ENCODE measurements around the gene FICD.

DNA sequence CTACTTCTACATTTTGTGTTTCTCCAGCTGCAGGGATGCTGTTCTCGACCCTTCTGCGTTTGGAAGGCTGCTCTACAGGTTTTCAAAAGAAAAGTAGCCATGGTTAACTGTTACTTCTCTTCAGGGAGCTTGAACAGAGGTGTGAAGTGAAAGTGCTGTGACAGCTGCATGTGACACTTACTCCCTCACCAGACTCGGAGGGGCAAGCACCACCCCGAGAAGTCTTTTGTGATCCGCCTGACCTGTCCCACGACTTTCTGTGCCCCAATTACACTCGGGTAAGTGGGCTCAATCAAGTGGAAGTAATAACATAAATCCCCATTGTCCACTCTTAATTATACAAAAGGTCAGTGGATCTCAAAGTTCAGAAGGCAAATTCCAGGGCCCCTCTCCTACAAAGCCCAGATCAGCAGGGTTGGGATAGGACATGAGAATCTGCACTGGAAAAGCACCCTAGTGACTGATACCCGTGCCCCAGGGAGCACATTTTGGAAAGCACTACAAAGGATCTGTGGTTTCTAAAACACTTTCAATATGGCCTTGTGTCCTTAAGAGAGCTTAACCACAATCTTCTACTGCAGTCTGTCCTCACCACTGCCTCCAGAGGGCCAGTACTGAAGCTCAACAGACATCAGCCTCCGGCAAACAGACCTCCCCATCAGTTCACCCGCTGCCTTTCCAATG lies 11.5 kb downstream of the FICD start:
- TF ChIP-seq, protein P1, sequence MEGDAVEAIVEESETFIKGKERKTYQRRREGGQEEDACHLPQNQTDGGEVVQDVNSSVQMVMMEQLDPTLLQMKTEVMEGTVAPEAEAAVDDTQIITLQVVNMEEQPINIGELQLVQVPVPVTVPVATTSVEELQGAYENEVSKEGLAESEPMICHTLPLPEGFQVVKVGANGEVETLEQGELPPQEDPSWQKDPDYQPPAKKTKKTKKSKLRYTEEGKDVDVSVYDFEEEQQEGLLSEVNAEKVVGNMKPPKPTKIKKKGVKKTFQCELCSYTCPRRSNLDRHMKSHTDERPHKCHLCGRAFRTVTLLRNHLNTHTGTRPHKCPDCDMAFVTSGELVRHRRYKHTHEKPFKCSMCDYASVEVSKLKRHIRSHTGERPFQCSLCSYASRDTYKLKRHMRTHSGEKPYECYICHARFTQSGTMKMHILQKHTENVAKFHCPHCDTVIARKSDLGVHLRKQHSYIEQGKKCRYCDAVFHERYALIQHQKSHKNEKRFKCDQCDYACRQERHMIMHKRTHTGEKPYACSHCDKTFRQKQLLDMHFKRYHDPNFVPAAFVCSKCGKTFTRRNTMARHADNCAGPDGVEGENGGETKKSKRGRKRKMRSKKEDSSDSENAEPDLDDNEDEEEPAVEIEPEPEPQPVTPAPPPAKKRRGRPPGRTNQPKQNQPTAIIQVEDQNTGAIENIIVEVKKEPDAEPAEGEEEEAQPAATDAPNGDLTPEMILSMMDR (conservative IDR thresholded peaks at IDR 0.05), result no peak
- no peak for TF ChIP-seq ZFX (IDR thresholded peaks at IDR 0.05)

All from C4-2B (cell line).